Caco-2 (cell line): ENCODE results near the gene SLC24A1. TPM values are rescaled to one million over a fixed set of nuclear protein-coding genes. Genes with fewer than 3 reads are reported as not detected.

Experiments used
- BruUV-seq: library from RNA; stranded (reverse); fragments of 400-500 nt; replicated peaks from 2 replicates; lab custom pipeline; 2021; lab: Mats Ljungman, UMichigan
- CTCF ChIA-PET: fragments of 300-600 bp; sonication (Branson Sonifier 250); formaldehyde crosslinking; loops from one replicate; lab custom pipeline; 2022; ENCODE audit warnings: antibody characterized with exemption; lab: Charles Lee
- POLR2A ChIA-PET: fragments of 300-600 bp; sonication (Branson Sonifier 250); formaldehyde crosslinking; loops from one replicate; lab custom pipeline; 2022; ENCODE audit warnings: antibody characterized with exemption; lab: Charles Lee
- DNase-seq, 2 experiments: peaks; one replicate each; pipeline versions ENCODE4 v3.0.0 to v3.0.0-alpha.2; 2020 to 2022
- H3K27me3 ChIP-seq: replicated peaks from 2 replicates; pipeline ENCODE4 v1.6.0; 2011; ENCODE audit warnings: low read length; ENCODE audit not compliant: control insufficient read depth, insufficient read depth
- H3K36me3 ChIP-seq: 2 replicates; pipeline ENCODE4 v1.5.1; 2011; ENCODE audit warnings: low read length; ENCODE audit not compliant: control insufficient read depth, insufficient read depth
- H3K4me1 ChIP-seq: fragments of 250-450 bp; sonication (Bioruptor Pico); 2 replicates; pipeline ENCODE4 v1.5.1; 2020; ENCODE audit warnings: mild to moderate bottlenecking
- H3K4me3 ChIP-seq: 2 replicates; pipeline ENCODE4 v1.5.1; 2011; ENCODE audit warnings: low read depth, mild to moderate bottlenecking, control low read depth, low read length
- H3K9me3 ChIP-seq: fragments of 250-450 bp; sonication (Bioruptor Pico); 2 replicates; pipeline ENCODE4 v1.5.1; 2020; ENCODE audit warnings: mild to moderate bottlenecking, moderate library complexity
- H3K27ac Mint-ChIP-seq: one replicate; pipeline ENCODE4 v1.8.0; 2022; ENCODE audit warnings: mixed read lengths; ENCODE audit not compliant: unreplicated experiment
- H3K27me3 Mint-ChIP-seq: one replicate; pipeline ENCODE4 v1.8.0; 2022; ENCODE audit warnings: mixed read lengths; ENCODE audit not compliant: insufficient read depth, unreplicated experiment
- H3K36me3 Mint-ChIP-seq: one replicate; pipeline ENCODE4 v1.8.0; 2022; ENCODE audit warnings: mild to moderate bottlenecking, mixed read lengths; ENCODE audit not compliant: insufficient read depth, unreplicated experiment
- H3K4me1 Mint-ChIP-seq: one replicate; pipeline ENCODE4 v1.8.0; 2022; ENCODE audit warnings: low read depth, mixed read lengths; ENCODE audit not compliant: unreplicated experiment
- H3K4me3 Mint-ChIP-seq: one replicate; pipeline ENCODE4 v1.8.0; 2022; ENCODE audit warnings: mild to moderate bottlenecking, moderate library complexity, mixed read lengths; ENCODE audit not compliant: unreplicated experiment
- H3K9me3 Mint-ChIP-seq: one replicate; pipeline ENCODE4 v1.8.0; 2022; ENCODE audit warnings: mixed read lengths; ENCODE audit not compliant: unreplicated experiment
- intact Hi-C: fragments of 100-400 bp; cut with micrococcal nuclease; formaldehyde crosslinking; loops from one replicate; pipeline ENCODE4 v1.10.0; 2022; ENCODE audit not compliant: unreplicated experiment
- total RNA-seq: library from RNA; stranded (reverse); gene quantifications from 2 replicates; pipeline ENCODE4 v1.2.3, GENCODE V29; 2022
- TF ChIP-seq, protein P1 (sequence below), 2 experiments: fragments of 200-600 bp in 1 of 2; IDR thresholded peaks; 1 replicate in 1 of 2; 2 replicates in 1 of 2; pipeline versions ENCODE4 v1.5.1 to v1.8.0; 2011 to 2022; ENCODE audit warnings: antibody characterized with exemption in 1 of 2, control low read depth in 1 of 2, inconsistent platforms in 1 of 2, low read depth in 1 of 2, low read length in 1 of 2, mild to moderate bottlenecking in 1 of 2, moderate library complexity in 1 of 2; ENCODE audit not compliant: insufficient read depth in 1 of 2, severe bottlenecking in 1 of 2, unreplicated experiment in 1 of 2

Gene SLC24A1
- total RNA-seq, 1 experiment from 2014 or later = 8.7 TPM

DNA sequence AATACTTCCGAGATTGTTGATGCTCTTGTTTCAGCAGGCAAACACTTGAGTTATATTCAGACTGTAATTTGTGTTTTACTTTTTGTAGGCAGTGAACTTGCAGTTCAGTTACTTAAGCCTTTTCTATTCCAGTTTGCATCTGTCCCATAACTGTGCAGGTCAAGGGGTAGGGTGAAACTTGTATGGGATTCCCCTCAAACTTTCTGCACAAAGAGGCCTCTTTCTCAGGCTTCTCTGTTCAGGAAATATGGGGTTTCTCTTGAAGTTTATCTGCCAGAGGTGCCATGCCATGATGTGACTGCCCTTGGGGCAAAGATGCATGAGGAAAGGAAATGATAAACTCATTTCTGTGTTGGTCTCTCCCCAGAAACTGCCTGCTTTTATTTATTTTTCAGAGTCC, 66.7 kb downstream of the SLC24A1 start:
- H3K27ac Mint-ChIP-seq = no peak overlapping the region

GRCh38 chr15:65690173-65690572, 68.4 kb downstream of the SLC24A1 start:
- Histone ChIP-seq H3K36me3 (no peaks in the 10 kb centered on the region; the same call in 1 of the 2 replicates), H3K9me3 (no peaks in the 10 kb centered on the region), H3K4me3 (no peak overlapping the region), H3K4me1 (no peaks in the 10 kb centered on the region), H3K27me3 (no peaks in the 10 kb centered on the region)
- intact Hi-C loops = no loop called here
- ChIA-PET CTCF (no interaction called here), POLR2A (no interaction called here)
- Mint-ChIP-seq H3K27me3 (no peaks in the 10 kb centered on the region), H3K4me1 (no peaks in the 10 kb centered on the region), H3K9me3 (no peaks in the 10 kb centered on the region), H3K36me3 (no peaks in the 10 kb centered on the region), H3K4me3 (no peak overlapping the region), H3K27ac (no peak overlapping the region)
- BruUV-seq = no TSS peak
- TF ChIP-seq, protein P1, sequence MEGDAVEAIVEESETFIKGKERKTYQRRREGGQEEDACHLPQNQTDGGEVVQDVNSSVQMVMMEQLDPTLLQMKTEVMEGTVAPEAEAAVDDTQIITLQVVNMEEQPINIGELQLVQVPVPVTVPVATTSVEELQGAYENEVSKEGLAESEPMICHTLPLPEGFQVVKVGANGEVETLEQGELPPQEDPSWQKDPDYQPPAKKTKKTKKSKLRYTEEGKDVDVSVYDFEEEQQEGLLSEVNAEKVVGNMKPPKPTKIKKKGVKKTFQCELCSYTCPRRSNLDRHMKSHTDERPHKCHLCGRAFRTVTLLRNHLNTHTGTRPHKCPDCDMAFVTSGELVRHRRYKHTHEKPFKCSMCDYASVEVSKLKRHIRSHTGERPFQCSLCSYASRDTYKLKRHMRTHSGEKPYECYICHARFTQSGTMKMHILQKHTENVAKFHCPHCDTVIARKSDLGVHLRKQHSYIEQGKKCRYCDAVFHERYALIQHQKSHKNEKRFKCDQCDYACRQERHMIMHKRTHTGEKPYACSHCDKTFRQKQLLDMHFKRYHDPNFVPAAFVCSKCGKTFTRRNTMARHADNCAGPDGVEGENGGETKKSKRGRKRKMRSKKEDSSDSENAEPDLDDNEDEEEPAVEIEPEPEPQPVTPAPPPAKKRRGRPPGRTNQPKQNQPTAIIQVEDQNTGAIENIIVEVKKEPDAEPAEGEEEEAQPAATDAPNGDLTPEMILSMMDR (IDR thresholded peaks at IDR 0.05; ENCODE audit: insufficient read depth in 1 of 2, low read depth in 1 of 2, low read length in 1 of 2, severe bottlenecking in 1 of 2, unreplicated experiment in 1 of 2) = no peak
- DNase-seq = no peak

More for the DNA sequence above, 66.7 kb downstream of the SLC24A1 start:
- Mint-ChIP-seq H3K9me3 (no peaks in the 10 kb centered on the region), H3K4me1 (no peaks in the 10 kb centered on the region), H3K4me3 (no peak overlapping the region), H3K36me3 (no peaks in the 10 kb centered on the region), H3K27me3 (no peaks in the 10 kb centered on the region)
- Histone ChIP-seq H3K4me1 (no peaks in the 10 kb centered on the region), H3K4me3 (no peak overlapping the region), H3K9me3 (no peaks in the 10 kb centered on the region), H3K27me3 (no peaks in the 10 kb centered on the region), H3K36me3 (no peaks in the 10 kb centered on the region; the same call in 1 of the 2 replicates)
- ChIA-PET POLR2A (no interaction called here), CTCF (no interaction called here)
- BruUV-seq = no TSS peak
- DNase-seq = no peak
- intact Hi-C loops = no loop called here
- TF ChIP-seq, protein P1 (IDR thresholded peaks at IDR 0.05; ENCODE audit: insufficient read depth in 1 of 2, low read depth in 1 of 2, low read length in 1 of 2, severe bottlenecking in 1 of 2, unreplicated experiment in 1 of 2) = no peak

DNA sequence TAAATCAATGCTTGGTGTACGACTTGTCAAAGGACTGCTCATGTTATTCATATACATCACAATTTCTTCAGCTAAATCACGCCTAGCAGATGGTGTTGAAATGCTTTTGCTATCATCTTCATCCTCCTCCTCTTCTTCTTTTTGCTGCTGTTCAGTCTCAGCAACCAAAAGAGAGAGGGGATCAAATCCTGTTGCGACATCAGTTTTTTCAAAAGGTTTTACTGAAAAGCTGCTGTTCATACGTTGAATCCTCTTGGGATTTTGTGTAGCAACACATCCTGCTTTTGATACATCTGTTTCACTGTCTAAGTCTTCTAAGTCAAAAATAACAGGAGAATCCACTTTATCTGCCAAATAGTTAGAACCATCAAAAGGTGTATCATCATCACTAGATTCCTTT, 69.0 kb downstream of the SLC24A1 start:
- Mint-ChIP-seq H3K4me3 (no peak overlapping the region), H3K27ac (no peak overlapping the region), H3K4me1 (no peaks in the 10 kb centered on the region), H3K27me3 (no peaks in the 10 kb centered on the region), H3K9me3 (no peaks in the 10 kb centered on the region), H3K36me3 (no peaks in the 10 kb centered on the region)
- DNase-seq = no peak
- Histone ChIP-seq H3K27me3 (no peaks in the 10 kb centered on the region), H3K9me3 (no peaks in the 10 kb centered on the region), H3K36me3 (no peaks in the 10 kb centered on the region; the same call in 1 of the 2 replicates), H3K4me3 (no peak overlapping the region), H3K4me1 (no peaks in the 10 kb centered on the region)
- ChIA-PET CTCF (no interaction called here), POLR2A (no interaction called here)
- no TSS peak for BruUV-seq
- TF ChIP-seq, protein P1 (IDR thresholded peaks at IDR 0.05; ENCODE audit: insufficient read depth in 1 of 2, low read depth in 1 of 2, low read length in 1 of 2, severe bottlenecking in 1 of 2, unreplicated experiment in 1 of 2) = no peak
- intact Hi-C loops = no loop called here
